ENCODE data around the gene STK32B. TPM values are rescaled to one million over a fixed set of nuclear protein-coding genes. Genes with fewer than 3 reads are reported as not detected.

The STK32B gene
- total RNA-seq, 3 donors from 2014 or later = 2.2 to 5.0 (median 4.6) TPM

GRCh38 chr4:5497489-5497888 lies 446.2 kb downstream of the STK32B start:
- H3K4me1 ChIP-seq = no peaks in the 10 kb centered on the region
- DNase-seq (ENCODE audit: low spot score in 2 of 2) = no peak
- no peaks in the 10 kb centered on the region for H3K36me3 ChIP-seq
- H3K27me3 ChIP-seq = no peaks in the 10 kb centered on the region
- no peak for TF ChIP-seq POLR2AphosphoS5 (IDR thresholded peaks at IDR 0.05)
- TF ChIP-seq POLR2A (IDR thresholded peaks at IDR 0.05) = no peak
- TF ChIP-seq CTCF (IDR thresholded peaks at IDR 0.05) = no peak
- H3K27ac ChIP-seq = no peak overlapping the region
- intact Hi-C loops (cut with DNase I; ENCODE audit: low total_unique reads) = no loop called here
- no peak overlapping the region for H3K4me3 ChIP-seq
- peaks cover 0 to 5% of the 10 kb centered on the region in 2 donors for H3K9me3 ChIP-seq

- Histone ChIP-seq H3K27me3 (no peaks in the 10 kb centered on the region), H3K27ac (no peak overlapping the region), H3K9me3 (peaks cover 0 to 5% of the 10 kb centered on the region in 2 donors), H3K4me1 (no peaks in the 10 kb centered on the region), H3K4me3 (no peak overlapping the region), H3K36me3 (no peaks in the 10 kb centered on the region)
- no peak for DNase-seq (ENCODE audit: low spot score in 2 of 2)
- intact Hi-C loops (cut with DNase I; ENCODE audit: low total_unique reads) = no loop called here
- TF ChIP-seq CTCF (IDR thresholded peaks at IDR 0.05) (no peak), POLR2A (IDR thresholded peaks at IDR 0.05) (no peak), POLR2AphosphoS5 (IDR thresholded peaks at IDR 0.05) (no peak)
These were observed 448.9 kb downstream of the STK32B start for GRCh38 chr4:5500165-5500564.

- Histone ChIP-seq H3K4me1 (no peaks in the 10 kb centered on the region), H3K9me3 (peaks cover 0 to 5% of the 10 kb centered on the region in 2 donors), H3K36me3 (no peaks in the 10 kb centered on the region), H3K4me3 (no peak overlapping the region), H3K27ac (no peak overlapping the region), H3K27me3 (no peaks in the 10 kb centered on the region)
- no peak for TF ChIP-seq POLR2A (IDR thresholded peaks at IDR 0.05)
- no peak for TF ChIP-seq POLR2AphosphoS5 (IDR thresholded peaks at IDR 0.05)
- DNase-seq (ENCODE audit: low spot score in 2 of 2) = no peak
- intact Hi-C loops (cut with DNase I; ENCODE audit: low total_unique reads) = no loop called here
These were observed 452.2 kb downstream of the STK32B start for GRCh38 chr4:5503336-5503936.

- no peaks in the 10 kb centered on the region for H3K27me3 ChIP-seq
- H3K4me1 ChIP-seq = no peaks in the 10 kb centered on the region
- no peaks in the 10 kb centered on the region for H3K36me3 ChIP-seq
- H3K4me3 ChIP-seq = no peak overlapping the region
- intact Hi-C loops (cut with DNase I; ENCODE audit: low total_unique reads) = no loop called here
- no peak for DNase-seq (ENCODE audit: low spot score in 2 of 2)
- peaks cover 0 to 5% of the 10 kb centered on the region in 2 donors for H3K9me3 ChIP-seq
- no peak overlapping the region for H3K27ac ChIP-seq
- no peak for TF ChIP-seq POLR2AphosphoS5 (IDR thresholded peaks at IDR 0.05)
- no peak for TF ChIP-seq POLR2A (IDR thresholded peaks at IDR 0.05)
- TF ChIP-seq CTCF (IDR thresholded peaks at IDR 0.05) = no peak
These were observed 453.2 kb downstream of the STK32B start for GRCh38 chr4:5504486-5504885.

GRCh38 chr4:5510504-5510903 lies 459.2 kb downstream of the STK32B start:
- no peak for DNase-seq (ENCODE audit: low spot score in 2 of 2)
- no peaks in the 10 kb centered on the region for H3K27me3 ChIP-seq
- no peaks in the 10 kb centered on the region for H3K36me3 ChIP-seq
- H3K9me3 ChIP-seq = no peaks in the 10 kb centered on the region
- TF ChIP-seq POLR2A (IDR thresholded peaks at IDR 0.05) (no peak), CTCF (IDR thresholded peaks at IDR 0.05) (no peak), POLR2AphosphoS5 (IDR thresholded peaks at IDR 0.05) (no peak)
- intact Hi-C loops (cut with DNase I; ENCODE audit: low total_unique reads) = no loop called here
- H3K27ac ChIP-seq = no peak overlapping the region
- no peak overlapping the region for H3K4me3 ChIP-seq
- H3K4me1 ChIP-seq = no peaks in the 10 kb centered on the region
